HG03108 (cell line): ENCODE results near the gene TMPO.
A peak's percentile ranks its signal among the peaks of the same experiment; 100 is the strongest.
"Not testable (repeated sequence)": the region's sequence is repeated elsewhere in the genome, so short reads cannot be mapped to it uniquely, and the experiment has no call there.

Source experiments
- ATAC-seq: cut with Tn5 transposase; IDR thresholded peaks from one replicate; pipeline ENCODE4 v1.9.1; 2021; ENCODE audit warnings: moderate library complexity; ENCODE audit not compliant: unreplicated experiment

Gene TMPO

DNA sequence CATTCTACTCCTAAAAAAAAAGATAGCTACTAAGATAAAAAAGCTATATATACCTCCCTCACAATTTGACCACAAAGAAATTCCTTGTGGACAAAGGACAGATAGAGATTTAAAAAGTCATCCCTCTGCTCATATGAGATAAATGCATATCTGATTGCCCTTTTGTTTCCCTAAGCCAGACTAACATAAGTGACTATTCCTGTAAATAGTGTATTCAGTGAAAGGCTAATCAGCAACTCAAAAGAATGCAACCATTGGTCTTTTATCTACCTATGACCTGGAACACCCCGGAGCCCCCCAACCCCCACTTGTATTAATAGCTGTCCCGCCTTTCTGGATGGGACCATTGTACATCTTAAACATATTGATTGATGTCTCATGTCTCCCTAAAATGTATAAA is 6.3 kb upstream of the TMPO start:
- no peak for ATAC-seq

DNA sequence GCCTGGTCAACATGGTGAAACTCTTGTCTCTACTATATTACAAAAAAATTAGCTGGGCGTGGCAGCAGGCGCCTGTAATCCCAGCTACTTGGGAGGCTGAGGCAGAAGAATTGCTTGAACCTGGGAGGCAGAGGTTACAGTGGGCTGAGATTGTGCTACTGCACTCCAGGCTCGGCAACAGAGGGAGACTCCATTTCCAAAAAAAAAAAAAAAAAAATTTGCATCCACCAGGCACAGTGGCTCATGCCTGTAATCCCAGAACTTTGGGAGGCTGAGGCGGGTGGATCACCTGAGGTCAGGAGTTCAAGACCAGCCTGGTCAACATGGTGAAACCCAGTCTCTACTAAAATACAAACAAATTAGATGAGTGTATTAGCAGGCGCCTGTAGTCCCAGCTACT is 3.6 kb upstream of the TMPO start:
- not testable (repeated sequence) for ATAC-seq

DNA sequence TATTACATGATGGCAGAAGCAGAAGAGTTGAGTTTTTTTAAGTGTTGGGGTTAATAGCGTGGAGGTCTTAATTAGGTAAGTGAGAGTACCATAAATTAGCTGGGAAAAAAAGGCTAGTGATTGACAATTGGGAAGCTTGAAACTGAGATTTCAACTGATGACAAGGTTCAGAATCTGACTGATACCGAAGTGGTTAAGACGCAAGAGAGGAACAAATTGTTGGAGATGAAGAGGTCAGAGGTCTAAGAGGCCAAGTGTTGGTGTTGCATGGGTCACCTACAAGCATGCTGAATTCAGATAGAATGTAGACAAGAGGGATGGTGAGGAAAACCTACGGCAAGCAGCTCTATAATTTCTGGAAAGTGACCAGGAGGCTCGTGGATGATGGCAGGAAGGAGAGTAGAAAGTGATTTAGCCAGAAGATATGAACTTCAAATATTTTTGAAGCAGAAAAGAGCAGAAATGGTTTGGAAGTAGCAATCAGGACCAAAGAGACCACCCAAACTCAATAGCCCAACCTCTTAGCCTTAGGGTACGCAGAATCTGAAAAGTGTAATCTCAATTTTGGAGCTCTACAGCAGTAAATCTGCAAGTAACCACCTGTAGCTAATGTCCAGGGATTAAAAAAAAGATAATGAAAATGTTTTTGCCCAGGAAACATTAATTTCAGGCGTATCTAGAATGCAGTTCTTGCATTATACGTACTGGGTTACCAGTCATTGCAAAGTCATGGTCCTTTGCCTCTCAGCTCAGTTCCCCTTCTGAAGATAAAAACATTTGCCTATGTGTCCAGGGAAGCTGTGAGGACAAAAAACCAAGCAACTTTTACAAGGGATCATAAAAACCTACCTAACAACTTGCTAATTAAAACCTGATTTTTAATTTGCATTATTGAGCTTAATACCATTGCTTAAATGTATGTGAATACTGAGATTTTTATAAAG is 1.7 kb upstream of the TMPO start:
- ATAC-seq = no peak

DNA sequence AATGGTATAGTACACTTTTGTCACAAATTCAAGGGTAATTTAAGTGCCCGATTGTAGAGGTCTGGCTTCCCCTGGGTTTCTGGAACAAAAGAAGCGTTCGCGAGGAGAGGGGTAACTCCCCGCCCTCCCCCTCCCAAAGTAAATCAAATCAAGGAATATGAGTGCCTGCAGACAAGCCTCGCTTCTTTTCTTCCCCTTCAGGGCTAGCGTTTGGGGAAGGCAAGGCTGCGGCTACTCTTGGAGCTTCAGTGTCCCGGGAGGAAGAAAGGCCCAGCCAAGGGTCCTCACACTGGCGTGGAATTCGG is 456 bp upstream of the TMPO start:
- ATAC-seq = no peak

DNA sequence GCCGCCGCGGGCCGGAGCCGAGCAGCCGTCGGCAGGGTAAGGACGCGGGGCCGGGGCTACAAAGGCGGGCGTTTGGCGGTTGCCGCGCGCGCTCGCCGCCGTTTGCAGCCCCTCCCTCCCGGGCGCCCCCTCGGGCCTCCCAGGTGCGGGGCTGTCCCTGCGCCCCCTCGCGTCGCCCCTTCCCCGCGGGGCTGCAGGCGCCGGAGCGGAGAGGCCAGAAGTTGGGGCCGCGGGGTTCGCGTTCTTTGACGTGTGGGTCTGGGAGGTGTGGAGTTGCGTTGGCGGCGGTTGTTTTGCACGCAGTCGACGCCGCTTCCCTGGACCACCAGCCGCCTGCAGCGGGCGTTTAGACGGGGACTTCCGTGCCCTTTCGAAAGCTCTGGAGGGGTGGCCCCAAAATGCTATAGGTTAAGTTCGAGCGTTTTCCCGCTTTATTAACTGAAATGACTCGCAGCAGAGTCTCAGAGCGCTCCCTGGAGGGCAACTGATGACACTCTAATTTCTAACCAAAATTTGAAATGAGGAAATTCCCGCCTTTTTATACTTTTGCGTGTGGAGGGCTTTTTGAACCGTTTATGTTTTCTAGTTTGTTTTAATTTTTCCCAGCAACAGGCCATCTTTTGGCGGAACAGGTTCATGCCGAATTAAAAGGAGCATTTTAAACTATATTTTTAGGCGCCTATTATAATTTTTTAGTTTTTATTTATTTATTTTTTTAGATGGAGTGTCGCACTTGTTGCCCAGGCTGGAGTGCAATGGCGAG is 902 bp downstream of the TMPO start:
- peak; percentile 55 for ATAC-seq

DNA sequence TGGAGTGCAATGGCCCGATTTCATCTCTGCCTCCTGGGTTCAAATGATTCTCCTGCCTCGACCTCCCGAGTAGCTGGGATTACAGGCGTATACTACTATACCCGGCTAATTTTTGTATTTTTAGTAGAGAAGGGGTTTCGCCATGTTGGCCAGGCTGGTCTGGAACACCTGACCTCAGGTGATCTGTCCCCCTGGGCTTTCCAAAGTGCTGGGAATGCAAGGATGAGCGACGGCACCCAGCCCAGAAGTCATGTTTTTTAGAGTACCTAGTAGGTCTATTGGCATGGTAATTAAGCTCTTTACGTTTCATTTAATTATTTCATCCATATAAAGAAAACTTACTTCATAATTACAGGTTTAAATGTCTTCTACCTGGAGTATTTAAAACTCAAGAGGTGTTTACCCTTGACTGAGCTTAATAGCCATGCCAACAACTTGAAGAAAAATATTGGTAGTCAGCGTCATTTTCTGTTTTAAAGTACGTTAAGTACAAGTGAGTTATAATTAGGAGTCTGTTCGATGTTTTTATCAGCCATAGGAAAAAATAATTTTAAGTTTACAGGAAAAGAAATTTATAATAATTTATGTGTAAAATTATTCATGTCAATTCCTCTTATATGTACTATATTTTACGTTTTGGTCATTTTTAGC is 4.0 kb downstream of the TMPO start:
- no peak for ATAC-seq

DNA sequence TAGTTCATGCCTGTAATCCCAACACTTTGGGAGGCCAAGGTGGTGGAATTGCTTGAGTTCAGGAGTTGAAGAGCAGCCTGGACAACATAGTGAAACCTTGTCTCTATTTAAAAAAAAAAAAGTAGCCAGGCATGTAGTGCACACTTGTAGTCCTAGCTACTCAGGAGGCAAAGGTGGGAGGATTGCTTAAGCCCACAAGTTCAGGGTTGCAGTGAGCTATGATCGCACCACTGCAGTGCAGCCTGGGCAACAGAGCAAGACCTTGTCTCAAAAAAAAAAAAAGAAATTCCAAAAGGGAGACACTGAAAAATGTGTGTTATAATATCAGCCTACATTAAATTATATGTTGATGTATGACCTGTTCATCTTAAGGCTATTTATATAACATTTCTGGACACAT is 14.7 kb downstream of the TMPO start:
- no peak for ATAC-seq

DNA sequence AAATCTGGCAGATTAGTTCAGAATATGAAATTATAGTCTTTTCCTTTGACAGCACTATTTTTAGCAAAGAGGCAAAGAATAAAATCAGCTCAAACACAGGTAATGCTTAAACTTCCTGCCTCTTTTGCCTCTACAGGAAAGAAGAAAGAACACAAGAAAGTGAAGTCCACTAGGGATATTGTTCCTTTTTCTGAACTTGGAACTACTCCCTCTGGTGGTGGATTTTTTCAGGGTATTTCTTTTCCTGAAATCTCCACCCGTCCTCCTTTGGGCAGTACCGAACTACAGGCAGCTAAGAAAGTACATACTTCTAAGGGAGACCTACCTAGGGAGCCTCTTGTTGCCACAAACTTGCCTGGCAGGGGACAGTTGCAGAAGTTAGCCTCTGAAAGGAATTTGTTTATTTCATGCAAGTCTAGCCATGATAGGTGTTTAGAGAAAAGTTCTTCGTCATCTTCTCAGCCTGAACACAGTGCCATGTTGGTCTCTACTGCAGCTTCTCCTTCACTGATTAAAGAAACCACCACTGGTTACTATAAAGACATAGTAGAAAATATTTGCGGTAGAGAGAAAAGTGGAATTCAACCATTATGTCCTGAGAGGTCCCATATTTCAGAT is 17.4 kb downstream of the TMPO start:
- ATAC-seq = no peak

DNA sequence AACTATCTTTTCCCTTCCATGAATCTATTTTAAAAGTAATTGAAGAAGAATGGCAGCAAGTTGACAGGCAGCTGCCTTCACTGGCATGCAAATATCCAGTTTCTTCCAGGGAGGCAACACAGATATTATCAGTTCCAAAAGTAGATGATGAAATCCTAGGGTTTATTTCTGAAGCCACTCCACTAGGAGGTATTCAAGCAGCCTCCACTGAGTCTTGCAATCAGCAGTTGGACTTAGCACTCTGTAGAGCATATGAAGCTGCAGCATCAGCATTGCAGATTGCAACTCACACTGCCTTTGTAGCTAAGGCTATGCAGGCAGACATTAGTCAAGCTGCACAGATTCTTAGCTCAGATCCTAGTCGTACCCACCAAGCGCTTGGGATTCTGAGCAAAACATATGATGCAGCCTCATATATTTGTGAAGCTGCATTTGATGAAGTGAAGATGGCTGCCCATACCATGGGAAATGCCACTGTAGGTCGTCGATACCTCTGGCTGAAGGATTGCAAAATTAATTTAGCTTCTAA is 18.4 kb downstream of the TMPO start:
- ATAC-seq = no peak

DNA sequence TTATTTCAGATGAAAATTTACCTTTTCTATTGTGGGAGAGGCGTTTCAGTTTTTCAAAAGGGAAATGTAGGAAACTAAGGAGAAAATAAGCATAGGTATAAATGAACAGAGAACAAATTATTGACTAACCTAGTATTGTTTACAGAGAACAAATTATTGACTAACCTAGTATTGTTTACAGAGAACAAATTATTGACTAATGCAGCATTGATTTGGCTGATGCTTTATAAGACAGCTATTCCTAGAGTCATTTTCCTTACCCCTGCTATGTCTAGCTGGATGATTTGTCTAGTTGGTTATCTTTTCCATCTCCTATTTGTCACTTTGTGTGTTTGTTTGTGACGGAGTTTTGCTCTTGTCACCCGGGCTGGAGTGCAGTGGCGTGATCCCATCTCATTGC is 22.6 kb downstream of the TMPO start:
- no peak for ATAC-seq

DNA sequence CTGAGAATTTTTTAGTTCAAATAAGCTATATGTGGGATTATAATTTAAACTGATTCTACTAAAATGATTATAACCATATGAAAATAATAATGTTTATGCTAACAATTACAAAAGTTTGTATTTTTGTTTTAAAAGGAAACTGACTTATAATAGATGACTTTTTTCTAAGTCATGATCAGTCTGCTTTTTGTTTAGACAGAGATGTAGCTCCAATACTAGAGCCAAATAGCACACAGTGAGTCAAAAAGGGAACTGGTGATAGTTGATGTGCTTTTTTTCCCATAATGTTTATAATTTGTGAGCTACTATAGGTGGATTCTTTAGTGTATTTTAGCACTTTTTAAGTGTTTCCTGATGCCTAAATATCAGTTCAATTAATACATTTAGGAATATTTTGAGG is 28.3 kb downstream of the TMPO start:
- ATAC-seq = no peak

DNA sequence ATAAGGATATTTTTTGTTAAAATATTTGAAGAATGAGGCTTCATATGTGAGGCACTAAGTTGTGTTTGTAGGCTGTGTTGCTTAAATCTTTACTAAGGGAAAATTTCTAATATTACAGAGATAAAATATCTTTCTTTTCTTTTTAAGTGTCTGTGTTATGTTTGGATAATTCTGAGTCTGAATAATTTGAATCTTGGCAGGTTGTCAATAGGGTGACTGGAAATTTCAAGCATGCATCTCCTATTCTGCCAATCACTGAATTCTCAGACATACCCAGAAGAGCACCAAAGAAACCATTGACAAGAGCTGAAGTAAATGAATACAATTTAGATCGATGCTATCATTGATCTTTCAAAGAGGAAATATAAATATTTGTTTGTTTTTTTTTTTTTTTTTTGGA is 29.4 kb downstream of the TMPO start:
- ATAC-seq = no peak

DNA sequence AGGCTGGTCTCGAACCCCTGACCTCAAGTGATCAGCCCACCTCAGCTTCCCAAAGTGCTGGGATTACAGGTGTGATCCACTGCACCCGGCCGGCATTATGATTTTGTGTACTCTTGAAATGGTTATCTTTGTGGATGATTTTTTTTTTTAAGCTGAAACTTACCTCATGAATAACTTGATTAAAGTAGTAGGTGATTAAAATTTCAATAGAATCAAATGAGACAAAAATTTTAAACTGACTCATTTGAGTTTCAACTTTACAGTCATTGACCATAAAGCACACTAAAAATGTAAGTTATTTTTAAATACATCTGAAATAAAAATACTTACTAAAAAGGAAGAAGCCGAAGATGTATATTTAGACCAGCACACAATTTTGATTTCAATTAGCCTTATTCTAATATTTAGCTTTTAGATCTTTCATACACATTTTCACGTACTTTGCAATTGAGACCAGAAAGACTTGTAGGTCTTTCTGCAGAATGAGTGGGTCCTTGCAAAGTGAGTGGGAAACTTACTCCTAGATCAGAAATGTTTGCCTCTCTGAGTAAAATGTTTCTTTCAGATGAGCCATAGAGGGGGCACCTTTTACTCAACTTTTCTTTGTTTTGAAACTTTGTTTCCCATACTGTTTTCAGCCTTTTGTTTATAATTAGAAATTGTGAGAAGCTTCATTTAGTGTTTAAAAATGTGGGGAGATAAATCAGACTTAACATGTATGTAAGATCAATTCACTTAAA is 34.2 kb downstream of the TMPO start:
- ATAC-seq = no peak

DNA sequence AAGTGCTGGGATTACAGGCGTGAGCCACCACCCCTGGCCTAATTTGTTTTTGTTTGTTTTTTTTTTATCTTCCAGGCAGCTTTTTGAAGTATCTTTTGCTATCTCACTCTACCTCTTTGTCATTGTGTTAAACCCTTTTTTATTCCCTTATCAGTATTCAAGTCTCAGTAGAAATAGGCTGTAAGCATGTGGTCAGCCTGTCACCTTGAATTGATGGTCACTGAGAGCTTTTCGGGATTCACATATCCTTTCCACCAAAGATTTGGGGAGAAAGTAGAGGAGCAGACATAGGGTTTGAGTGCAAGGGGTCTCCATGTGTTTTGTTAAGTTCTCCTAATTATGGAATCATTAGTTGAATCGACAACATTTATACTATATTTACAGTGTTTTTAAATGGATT is 36.4 kb downstream of the TMPO start:
- ATAC-seq = no peak

DNA sequence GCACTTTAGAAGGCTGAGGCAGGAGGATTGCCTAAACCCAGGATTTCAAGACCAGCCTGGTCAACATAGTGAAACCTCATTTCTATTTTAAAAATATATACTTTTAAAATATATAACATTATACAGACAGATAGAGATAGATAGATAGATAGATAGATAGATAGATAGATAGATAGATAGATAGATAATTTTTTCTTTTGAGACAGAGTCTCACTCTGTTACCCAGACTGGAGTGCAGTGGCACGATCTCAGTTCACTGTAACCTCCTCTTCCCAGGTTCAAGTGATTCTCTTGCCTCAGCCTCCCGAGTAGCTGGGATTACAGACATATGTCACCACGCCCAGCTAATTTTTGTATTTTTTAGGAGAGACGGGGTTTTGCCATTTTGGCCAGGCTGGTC is 42.7 kb downstream of the TMPO start:
- not testable (repeated sequence) for ATAC-seq

DNA sequence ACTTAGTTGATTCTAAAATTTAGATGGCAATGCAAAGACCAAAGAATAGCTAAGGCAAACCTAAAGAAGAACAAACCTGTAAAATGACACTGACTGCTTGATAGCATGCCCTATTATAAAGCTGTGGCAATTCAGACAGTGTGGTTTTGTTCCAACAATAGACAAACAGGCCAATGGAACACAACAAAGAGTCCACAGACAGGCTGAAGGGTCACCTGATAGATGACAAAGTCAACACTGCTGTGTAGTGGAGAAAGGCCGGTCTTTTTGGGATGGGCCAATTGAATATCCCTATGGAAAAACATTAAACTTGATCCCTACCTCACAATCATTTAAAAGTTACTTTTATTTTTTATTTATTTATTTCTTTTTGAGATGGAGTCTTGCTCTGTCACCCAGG is 44.3 kb downstream of the TMPO start:
- no peak for ATAC-seq

DNA sequence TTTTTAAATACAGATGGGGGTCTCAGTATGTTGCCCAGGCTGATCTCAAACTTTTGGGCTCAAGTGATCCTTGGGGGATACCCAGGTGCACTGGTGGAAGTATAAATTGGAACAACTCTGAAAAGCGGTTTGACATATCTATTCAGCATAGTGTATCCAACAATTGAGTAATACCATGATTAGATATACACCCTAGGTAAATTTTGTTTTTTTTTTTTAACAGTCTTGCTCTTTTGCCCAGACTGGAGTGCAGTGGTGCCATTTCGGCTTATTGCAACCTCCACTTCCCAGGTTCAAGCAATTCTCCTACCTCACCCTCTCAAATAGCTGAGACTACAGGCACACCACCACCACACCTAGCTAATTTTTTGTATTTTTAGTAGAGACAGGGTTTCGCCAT is 46.5 kb downstream of the TMPO start:
- no peak for ATAC-seq

DNA sequence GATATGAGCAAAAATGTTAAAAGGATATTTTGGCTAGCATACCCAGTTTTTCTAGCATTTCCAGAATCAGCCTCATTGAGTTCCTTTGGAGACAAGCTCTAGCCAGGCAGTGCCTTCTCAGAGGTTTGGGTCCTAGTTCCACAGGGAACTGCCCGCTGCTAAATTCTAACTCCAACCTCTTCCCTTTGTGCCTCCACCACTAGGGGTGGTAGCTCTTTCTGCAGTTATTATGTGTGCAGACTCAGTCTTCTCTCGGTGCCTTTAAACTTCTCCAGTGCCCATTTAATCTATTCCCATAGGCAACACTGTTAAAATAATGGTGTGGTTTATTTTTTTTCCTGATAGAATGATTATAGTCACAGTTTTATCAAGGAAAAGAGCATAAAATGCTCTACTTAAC is 56.6 kb downstream of the TMPO start:
- no peak for ATAC-seq

DNA sequence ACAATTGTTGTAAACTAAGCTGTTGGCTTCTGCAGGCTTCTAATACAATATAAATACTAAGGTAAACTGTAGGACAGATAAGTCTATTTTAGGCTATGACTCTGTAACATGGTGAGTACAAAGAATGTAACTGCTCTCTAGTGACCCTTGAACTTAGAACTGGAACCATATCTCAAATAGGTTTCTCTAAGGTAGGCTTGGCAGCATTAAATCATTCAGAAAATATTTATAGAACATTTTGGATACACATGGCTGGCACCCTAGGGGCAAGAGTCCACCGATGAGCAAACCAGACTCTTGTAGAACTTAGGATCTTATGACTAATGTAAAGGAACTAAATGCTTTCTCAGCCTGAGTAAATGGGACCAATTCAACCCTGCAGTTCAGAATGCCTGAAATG is 58.7 kb downstream of the TMPO start:
- ATAC-seq = no peak

DNA sequence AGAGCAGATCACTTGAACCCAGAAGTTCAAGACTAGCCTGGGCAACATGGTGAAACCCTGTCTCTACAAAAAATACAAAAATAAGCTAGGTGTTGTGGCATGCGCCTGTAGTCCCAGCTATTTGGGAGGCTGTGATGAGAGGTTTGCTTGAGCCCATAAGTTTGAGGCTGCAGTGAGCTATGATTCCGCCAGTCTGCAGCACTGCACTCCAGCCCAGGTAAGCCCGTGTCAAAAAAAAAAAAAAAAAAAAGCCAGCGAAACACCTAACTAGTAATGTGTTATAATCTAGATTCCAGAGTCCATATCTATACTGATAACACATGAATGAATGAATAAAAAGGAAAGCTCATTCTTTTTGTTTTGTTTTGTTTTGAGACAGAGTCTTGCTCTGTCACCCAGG is 59.6 kb downstream of the TMPO start:
- ATAC-seq = no peak

DNA sequence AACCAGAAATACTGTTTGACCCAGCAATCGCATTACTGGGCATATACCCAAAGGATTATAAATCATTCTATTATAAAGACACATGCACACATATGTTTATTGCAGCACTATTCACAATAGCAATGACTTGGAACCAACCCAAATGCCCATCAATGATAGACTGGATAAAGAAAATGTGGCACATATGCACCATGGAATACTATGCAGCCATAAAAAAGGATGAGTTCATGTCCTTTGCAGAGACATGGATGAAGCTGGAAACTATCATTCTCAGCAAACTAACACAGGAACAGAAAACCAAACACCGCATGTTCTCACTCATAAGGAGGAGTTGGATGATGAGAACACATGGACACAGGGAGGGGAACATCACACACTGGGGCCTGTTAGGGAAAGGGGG is 61.4 kb downstream of the TMPO start:
- ATAC-seq = not testable (repeated sequence)
